Right cardiac atrium (tissue), 5 donors: Measurements from ENCODE around the gene METTL27. TPM values are rescaled to one million over a fixed set of nuclear protein-coding genes. Genes with fewer than 3 reads are reported as not detected.
"Not testable (repeated sequence)": the region's sequence is repeated elsewhere in the genome, so short reads cannot be mapped to it uniquely, and the experiment has no call there.

Experiments used
- ATAC-seq, 2 donors: fragments of 200-7000 bp; cut with Tn5 transposase; one replicate each; pipeline versions ENCODE4 v1.8.0 to v1.9.1; 2020; ENCODE audit warnings: moderate library complexity in 2 of 2, mild to moderate bottlenecking in 1 of 2
- DNase-seq, 3 donors: peaks; one replicate each; pipeline ENCODE4 v3.0.0-alpha.2; 2020
- H3K27ac ChIP-seq: one replicate; pipeline ENCODE4 v1.5.1; 2013; ENCODE audit warnings: mild to moderate bottlenecking, low read length, control low read depth, moderate library complexity
- H3K27me3 ChIP-seq: one replicate; pipeline ENCODE4 v1.6.1; 2013; ENCODE audit not compliant: control insufficient read depth, insufficient read depth
- H3K4me1 ChIP-seq: one replicate; pipeline ENCODE4 v1.6.1; 2013; ENCODE audit warnings: low read length; ENCODE audit not compliant: control insufficient read depth, insufficient read depth
- H3K4me3 ChIP-seq: one replicate; pipeline ENCODE4 v1.5.1; 2013; ENCODE audit warnings: low read length, control low read depth
- H3K9me3 ChIP-seq: one replicate; pipeline ENCODE4 v1.6.1; 2013; ENCODE audit warnings: low read length; ENCODE audit not compliant: control insufficient read depth
- WGBS: extraction: QIAGEN DNeasy Blood & Tissue Kit; methylation state at CpG from one replicate; pipeline ENCODE4 v1.1.7; 2013; 5-methylcytosine and 5-hydroxymethylcytosine counted together
- intact Hi-C, 4 donors: fragments of 100-400 bp; cut with DNase I; formaldehyde crosslinking; loops; one replicate each; pipeline versions ENCODE4 v1.11.0 to v1.14.0; 2022 to 2023
- polyA plus RNA-seq: library from polyadenylated mRNA; stranded (reverse); fragments of 200-250 nt; gene quantifications from one replicate; pipeline ENCODE4 v1.2.3, GENCODE V29; 2013
- total RNA-seq, 4 donors: library from RNA; stranded (reverse); fragmentation: NEBNext Ultra II Directional; extraction: Animal tissue kit (Norgen Biotek cat#: 25700); gene quantifications; one replicate each; pipeline ENCODE4 v1.2.1, GENCODE V29; 2021
- donor health status: healthy with polysubstance abuse.
- donor health status: DM: no; HTN: yes; CAD: no.
- donor health status: DM: no; HTN: no; CAD: no.
- donor health status: DM: no; HTN: yes; CAD: no; lungs with severe emphysema.
- donor health status: DM: yes; HTN: yes; CAD: no.

Gene METTL27
- total and polyA plus RNA-seq, 5 donors: 0.38 to 0.64 (median 0.51) TPM; not detected in 1

- Histone ChIP-seq H3K27me3 (no peaks in the 10 kb centered on the region), H3K27ac (no peak overlapping the region), H3K4me3 (no peak overlapping the region), H3K4me1 (no peaks in the 10 kb centered on the region), H3K9me3 (no peaks in the 10 kb centered on the region)
- WGBS: 29% methylated on average over 11 of the region's 11 CpGs
- ATAC-seq (no peak), DNase-seq (peak in 1 of 3 donors; percentile 66)
- intact Hi-C loops: no loop called here
Measured at GRCh38 chr7:73827567-73828106, 14.7 kb downstream of the METTL27 start.

GRCh38 chr7:73824986-73825385 lies 17.3 kb downstream of the METTL27 start:
- intact Hi-C loops: no loop called here

GRCh38 chr7:73823873-73824592 lies 18.3 kb downstream of the METTL27 start:
- intact Hi-C loops: no loop called here
- no peaks in the 10 kb centered on the region for H3K9me3 ChIP-seq
- ATAC-seq (no peak), DNase-seq (no peak)
- H3K27me3 ChIP-seq: no peaks in the 10 kb centered on the region
- 70% methylated on average over 11 of the region's 11 CpGs for WGBS
- no peak overlapping the region for H3K4me3 ChIP-seq
- H3K4me1 ChIP-seq: no peaks in the 10 kb centered on the region
- no peak overlapping the region for H3K27ac ChIP-seq

More at GRCh38 chr7:73824986-73825385, 17.3 kb downstream of the METTL27 start:
- Histone ChIP-seq H3K9me3 (no peaks in the 10 kb centered on the region), H3K27me3 (no peaks in the 10 kb centered on the region), H3K4me3 (no peak overlapping the region), H3K27ac (no peak overlapping the region), H3K4me1 (no peaks in the 10 kb centered on the region)
- 85% methylated on average over 9 of the region's 9 CpGs for WGBS
- no peak for DNase-seq
- no peak for ATAC-seq

GRCh38 chr7:73823257-73823656 lies 19.1 kb downstream of the METTL27 start:
- no peak for DNase-seq
- Histone ChIP-seq H3K9me3 (no peaks in the 10 kb centered on the region), H3K4me3 (no peak overlapping the region), H3K27ac (no peak overlapping the region), H3K4me1 (no peaks in the 10 kb centered on the region), H3K27me3 (no peaks in the 10 kb centered on the region)
- intact Hi-C loops: no loop called here
- no peak for ATAC-seq
- WGBS: 77% methylated on average over 5 of the region's 5 CpGs

GRCh38 chr7:73822319-73823173 lies 19.8 kb downstream of the METTL27 start:
- intact Hi-C loops: no loop called here
- ATAC-seq: peak; percentile 43 to 67
- Histone ChIP-seq H3K27me3 (no peaks in the 10 kb centered on the region), H3K9me3 (no peaks in the 10 kb centered on the region), H3K4me3 (no peak overlapping the region), H3K4me1 (no peaks in the 10 kb centered on the region), H3K27ac (no peak overlapping the region)
- no peak for DNase-seq
- 61% methylated on average over 15 of the region's 15 CpGs for WGBS

GRCh38 chr7:73821597-73822285 lies 20.6 kb downstream of the METTL27 start:
- H3K27me3 ChIP-seq, H3K4me1 ChIP-seq, intact Hi-C loops, H3K27ac ChIP-seq, DNase-seq, H3K4me3 ChIP-seq, H3K9me3 ChIP-seq, ATAC-seq: not testable (repeated sequence)
- WGBS: 90% methylated on average over 14 of the region's 14 CpGs

- H3K27me3 ChIP-seq: no peaks in the 10 kb centered on the region
- no peak overlapping the region for H3K27ac ChIP-seq
- H3K4me3 ChIP-seq: no peak overlapping the region
- intact Hi-C loops: no loop called here
- ATAC-seq (no peak), DNase-seq (no peak)
- WGBS: 82% methylated on average over 7 of the region's 7 CpGs
- H3K9me3 ChIP-seq: no peaks in the 10 kb centered on the region
- no peaks in the 10 kb centered on the region for H3K4me1 ChIP-seq
Measured at GRCh38 chr7:73820013-73820412, 22.3 kb downstream of the METTL27 start.

GRCh38 chr7:73817121-73817520 lies 25.2 kb downstream of the METTL27 start:
- no peak overlapping the region for H3K27ac ChIP-seq
- no peak overlapping the region for H3K4me3 ChIP-seq
- H3K4me1 ChIP-seq: no peaks in the 10 kb centered on the region
- DNase-seq: no peak
- WGBS: 92% methylated on average over 6 of the region's 6 CpGs
- no peaks in the 10 kb centered on the region for H3K27me3 ChIP-seq
- H3K9me3 ChIP-seq: no peaks in the 10 kb centered on the region
- no peak for ATAC-seq
- intact Hi-C loops: no loop called here

GRCh38 chr7:73815436-73815835 lies 26.9 kb downstream of the METTL27 start:
- DNase-seq (no peak), ATAC-seq (no peak)
- Histone ChIP-seq H3K4me3 (no peak overlapping the region), H3K27me3 (no peaks in the 10 kb centered on the region), H3K4me1 (no peaks in the 10 kb centered on the region), H3K27ac (no peak overlapping the region), H3K9me3 (no peaks in the 10 kb centered on the region)
- intact Hi-C loops: no loop called here
- WGBS: 77% methylated on average over 8 of the region's 8 CpGs

- Histone ChIP-seq H3K9me3 (no peaks in the 10 kb centered on the region), H3K4me1 (no peaks in the 10 kb centered on the region), H3K27me3 (no peaks in the 10 kb centered on the region), H3K27ac (no peak overlapping the region), H3K4me3 (no peak overlapping the region)
- ATAC-seq (no peak), DNase-seq (no peak)
- 82% methylated on average over 3 of the region's 3 CpGs for WGBS
- intact Hi-C loops: loop anchor here in 1 of 4 donors (5.0 kb wide), 1 partner anchor 39 kb away; no protein-coding TSS in a partner anchor
Measured at GRCh38 chr7:73812996-73813395, 29.3 kb downstream of the METTL27 start.
